ENCODE data around the gene PTPRJ.

The PTPRJ gene

DNA sequence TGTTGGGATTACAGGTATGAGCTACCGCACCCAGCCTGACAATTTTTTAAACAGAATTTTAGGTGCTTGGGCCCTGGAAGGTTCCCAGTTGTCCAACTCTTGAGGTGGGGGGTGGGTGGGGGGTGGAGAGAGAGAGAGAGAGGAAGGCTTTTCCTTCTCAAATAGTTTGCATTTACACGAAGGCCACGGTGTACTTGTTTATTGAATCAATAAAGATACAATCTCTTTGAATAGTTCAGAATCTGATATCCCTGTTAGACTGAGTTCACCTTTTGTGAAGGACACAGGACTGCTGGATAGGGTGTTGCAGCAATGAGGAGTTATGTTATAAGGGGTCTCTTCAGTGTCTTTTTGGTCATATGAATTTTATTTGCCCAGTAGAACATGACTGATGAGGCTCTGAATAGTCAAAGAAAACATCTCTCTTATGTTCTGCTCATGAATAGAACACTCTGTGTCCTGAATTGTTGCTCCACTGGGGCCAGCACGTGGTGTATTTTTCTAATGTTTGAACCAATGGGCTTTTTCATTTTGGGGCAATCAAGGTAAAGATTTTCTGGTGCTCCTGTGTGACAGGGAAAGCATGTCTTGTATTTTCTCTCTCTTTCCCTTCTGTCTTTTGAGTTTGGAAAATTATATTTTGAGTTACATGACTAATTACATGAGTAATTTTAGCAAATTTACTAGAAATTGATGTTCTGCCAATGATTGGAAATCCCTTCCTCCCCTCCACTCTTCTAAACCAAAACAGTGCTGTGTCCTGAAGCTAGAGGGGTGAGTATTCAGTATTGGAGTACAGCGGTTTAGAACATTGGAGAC, 61.7 kb downstream of the PTPRJ start:
- DNase-seq, result no peak

DNA sequence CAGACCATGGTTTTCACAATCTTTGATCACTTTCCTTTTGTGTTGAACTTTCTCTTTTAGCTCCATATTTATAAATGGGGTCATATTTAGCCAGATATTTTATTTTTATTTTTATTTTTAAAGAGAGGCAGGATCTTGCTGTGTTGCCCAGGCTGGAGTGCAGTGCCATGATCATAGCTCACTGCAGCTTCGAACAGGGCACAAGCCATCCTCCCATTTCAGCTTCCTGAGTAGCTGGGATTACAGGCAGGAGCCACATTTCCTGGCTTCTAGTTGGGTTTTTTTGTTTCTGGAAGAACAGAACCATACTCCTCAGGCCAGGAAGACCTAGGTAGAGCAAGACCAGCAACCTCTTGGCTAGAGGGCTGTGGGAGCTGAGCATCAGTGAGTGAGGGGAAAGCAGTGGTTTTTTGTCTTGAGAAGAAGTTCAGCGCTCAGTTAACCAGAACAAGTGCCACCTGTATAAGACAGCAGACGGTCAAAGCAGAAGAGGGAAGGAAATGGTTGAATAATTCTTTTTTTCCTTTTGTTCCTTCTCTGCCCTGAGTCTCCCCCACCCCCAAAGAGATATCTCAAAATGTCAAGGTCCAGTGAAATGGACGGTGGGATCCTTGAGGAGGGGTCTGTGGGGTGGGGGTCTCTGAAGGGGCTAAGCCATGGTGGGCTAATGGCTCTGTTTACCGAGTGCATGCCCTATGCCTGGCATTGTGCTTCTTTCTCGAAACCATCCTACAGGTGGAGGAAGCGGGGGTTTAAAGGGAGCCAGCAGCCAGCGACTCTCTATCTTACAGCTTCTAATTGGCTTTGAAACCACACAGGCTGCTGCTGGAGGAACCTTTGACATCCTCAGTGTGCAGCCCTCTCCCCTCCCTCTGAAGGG, 63.0 kb downstream of the PTPRJ start:
- no peak for DNase-seq

DNA sequence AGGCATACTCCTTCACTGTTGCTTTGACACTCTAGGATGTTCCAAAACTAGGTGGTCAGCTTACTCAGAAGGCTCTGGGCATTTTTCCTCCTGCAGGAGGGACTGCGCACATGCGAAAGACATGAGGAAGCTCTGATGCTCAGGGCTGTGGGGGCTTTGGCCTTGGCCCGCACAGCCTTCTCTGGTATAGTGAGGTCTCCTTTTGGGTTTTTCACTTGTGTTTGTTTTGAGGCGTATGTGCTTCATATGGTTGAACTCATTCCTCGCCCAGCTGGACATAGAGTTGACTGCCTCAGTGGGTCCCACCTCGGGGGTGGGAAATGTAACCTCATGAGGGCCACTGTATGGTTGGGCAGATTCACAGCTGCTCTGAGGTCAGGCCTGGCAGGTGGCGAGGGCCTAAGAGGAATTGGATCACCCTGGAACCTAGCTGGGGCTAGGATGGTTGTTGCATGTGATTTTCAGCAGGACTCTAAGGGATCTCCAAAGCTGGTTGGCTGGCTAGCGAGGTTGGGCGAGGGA, 63.7 kb downstream of the PTPRJ start:
- DNase-seq, result no peak

DNA sequence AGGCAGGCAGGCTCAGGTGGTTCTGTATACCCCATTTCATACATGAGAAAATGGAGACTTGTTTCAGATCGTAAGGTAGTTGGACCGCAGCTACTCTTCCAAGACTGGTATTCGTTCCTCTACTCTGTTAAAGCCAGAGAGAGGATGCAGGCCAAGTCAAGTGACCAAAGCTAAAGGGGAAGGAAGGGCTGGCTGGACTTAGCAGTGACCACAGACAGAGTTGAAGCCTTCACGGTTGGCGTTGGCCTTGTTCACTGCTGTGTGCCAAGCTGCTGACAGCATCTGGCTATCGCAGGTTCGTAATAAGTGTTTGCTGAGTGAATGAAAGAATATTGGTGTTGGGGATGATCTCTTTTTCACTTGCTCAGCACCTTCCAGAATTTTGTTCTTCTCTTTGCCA, 64.2 kb downstream of the PTPRJ start:
- DNase-seq, result no peak

DNA sequence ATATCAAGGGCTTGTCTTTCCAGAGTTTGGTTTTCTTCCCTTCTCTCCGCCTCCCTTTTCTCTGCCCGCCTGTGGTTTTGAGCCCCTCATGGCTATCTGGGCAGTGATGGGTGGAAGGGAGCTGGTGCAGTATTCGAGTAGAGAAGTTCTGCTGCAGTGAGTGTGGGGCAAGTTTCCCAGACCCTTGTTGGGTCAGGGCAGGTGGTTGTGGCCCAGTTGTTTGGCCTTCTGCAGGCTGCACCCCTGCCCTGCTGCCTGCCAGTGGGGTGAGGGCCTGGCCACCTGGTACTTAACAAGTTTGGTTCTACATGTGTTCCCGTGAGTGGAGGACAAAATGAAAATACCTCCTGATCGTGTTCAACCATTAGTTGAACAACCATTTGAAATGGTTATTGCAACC, 65.2 kb downstream of the PTPRJ start:
- no peak for DNase-seq

- DNase-seq, result peak; percentile 61
These were observed 67.3 kb downstream of the PTPRJ start for GRCh38 chr11:48047616-48048015.

DNA sequence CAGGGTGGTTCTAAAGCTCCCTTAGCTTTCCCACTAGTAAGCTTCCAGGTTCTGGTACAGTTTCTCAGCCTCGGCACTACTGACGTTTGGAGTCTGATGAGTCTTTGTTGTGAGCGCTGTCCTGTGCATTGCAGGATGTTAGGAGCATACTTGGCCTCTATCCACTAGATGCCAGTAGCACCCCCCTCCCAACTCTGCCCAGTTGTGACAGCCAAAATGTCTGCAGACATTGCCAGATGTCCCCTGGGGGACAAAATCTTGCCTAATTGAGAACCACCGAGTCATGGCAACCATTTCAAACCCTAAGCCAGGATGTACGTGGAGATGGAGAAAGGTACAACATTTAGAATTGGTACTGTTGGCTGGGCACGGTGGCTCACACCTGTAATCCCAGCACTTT, 68.7 kb downstream of the PTPRJ start:
- DNase-seq, result no peak

- DNase-seq, result no peak
These were observed 69.9 kb downstream of the PTPRJ start for GRCh38 chr11:48050304-48050703.

DNA sequence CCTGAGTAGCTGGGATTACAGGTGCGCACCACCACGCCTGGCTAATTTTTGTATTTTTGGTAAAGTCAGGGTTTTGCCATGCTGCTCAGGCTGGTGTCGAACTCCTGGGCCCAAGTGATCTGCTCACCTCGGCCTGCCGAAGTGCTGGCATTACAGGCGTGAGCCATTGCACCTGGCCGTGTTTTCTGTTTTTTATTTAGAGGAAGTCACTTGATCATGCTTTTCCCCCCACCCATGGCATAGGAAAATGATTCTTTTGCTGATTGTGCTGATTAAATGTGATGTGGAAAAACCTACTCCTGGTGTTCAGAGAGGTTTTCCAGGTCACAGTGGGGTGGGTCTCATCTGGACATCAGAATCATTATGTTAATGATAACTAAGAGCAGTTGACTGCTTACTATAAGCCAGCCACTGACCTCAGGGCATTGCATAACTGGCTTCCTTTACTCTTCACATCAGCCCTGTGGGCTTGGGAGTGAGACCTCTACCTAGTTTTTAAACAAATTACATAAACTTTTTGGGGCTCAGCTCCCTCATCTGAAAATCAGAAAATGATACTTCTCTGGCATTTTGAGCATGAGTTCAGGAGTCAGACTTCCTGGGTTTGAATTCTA, 71.0 kb downstream of the PTPRJ start:
- no peak for DNase-seq

- DNase-seq, result peak; percentile 78
These were observed 72.1 kb downstream of the PTPRJ start for GRCh38 chr11:48052183-48053044.

DNA sequence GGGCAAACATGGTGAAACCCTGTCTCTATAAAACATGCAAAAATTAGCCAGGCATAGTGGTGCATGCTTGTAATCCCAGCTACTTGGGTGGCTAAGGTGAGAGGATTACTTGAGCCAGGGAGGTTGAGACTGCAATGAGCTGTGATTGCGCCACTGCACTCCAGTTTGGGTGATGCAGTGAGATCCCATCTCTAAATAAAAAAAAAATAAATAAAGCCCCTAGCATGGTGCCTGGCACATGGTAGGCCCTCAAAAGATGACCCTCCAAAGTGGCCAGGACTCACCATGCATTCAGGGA, 74.6 kb downstream of the PTPRJ start:
- DNase-seq, result no peak

- no peak for DNase-seq
These were observed 75.2 kb downstream of the PTPRJ start for GRCh38 chr11:48055292-48056132.

- no peak for DNase-seq
These were observed 76.2 kb downstream of the PTPRJ start for GRCh38 chr11:48056325-48057183.

DNA sequence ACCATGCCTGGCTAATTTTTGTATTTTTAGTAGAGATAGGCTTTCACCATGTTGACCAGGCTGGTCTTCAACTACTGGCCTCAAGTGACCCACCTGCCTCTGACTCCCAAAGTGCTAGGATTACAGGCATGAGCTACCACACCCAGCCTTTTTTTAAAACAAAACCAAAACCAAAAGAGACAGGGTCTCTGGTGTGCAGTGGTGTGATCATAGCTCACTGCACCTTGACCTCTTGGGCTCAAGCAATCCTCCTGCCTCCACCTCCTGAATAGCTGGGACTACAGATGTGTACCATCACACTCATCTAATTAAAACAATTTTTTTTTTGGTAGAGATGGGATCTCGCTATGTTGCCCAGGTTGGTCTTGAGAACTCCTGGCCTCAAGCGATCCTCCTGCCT, 77.7 kb downstream of the PTPRJ start:
- DNase-seq, result no peak

GRCh38 chr11:48058788-48059187, 78.4 kb downstream of the PTPRJ start:
- no peak for DNase-seq

- DNase-seq, result no peak
These were observed 82.3 kb downstream of the PTPRJ start for GRCh38 chr11:48062649-48063048.

- peak; percentile 97 for DNase-seq
These were observed 83.1 kb downstream of the PTPRJ start for GRCh38 chr11:48063424-48063978.

GRCh38 chr11:48064306-48064705, 83.9 kb downstream of the PTPRJ start:
- peak; percentile 84 for DNase-seq

GRCh38 chr11:48066881-48067800, 86.8 kb downstream of the PTPRJ start:
- peak; percentile 68 for DNase-seq

Measured in fibroblast of skin of abdomen (primary cell).